ENCODE measurements around the gene BCKDK. TPM values are rescaled to one million over a fixed set of nuclear protein-coding genes. Genes with fewer than 3 reads are reported as not detected.

The BCKDK gene
- total and polyA plus RNA-seq, 2 donors (not counting 3 experiments of a cell fraction or from before 2014, with no cell fraction given) = 57.8 to 78.3 TPM

DNA sequence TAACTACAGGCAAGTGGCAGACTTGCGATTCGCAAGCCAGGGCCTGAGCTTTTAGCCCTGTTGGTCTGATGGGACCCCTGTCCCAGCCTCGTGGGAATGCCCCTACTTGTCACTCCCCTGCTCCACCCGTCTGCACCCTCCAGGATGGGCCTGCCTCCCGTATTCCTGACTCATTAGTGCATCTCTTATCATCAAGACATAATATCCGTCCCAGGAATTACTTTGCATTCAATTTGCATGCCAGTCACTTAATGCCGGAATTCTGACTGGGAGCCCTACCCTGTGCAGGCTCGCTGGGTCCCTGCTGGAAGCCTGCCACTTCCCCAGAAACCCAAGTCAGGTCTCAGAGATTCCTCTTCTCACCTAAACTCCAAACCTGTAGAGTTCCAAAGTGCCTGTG is 22.8 kb upstream of the BCKDK start:
- no peak for FAIRE-seq
- no peak for DNase-seq (ENCODE audit: low read depth, low spot score)
- H3K27ac ChIP-seq (ENCODE audit: insufficient read depth, low read depth, low read length) = no peak overlapping the region
- peaks cover 0 to 17% of the 10 kb centered on the region in 2 experiments for H3K36me3 ChIP-seq (ENCODE audit: control insufficient read depth in 2 of 2, extremely low read depth in 1 of 2, insufficient read depth in 2 of 2, low read length in 2 of 2)
- H3K4me2 ChIP-seq (ENCODE audit: insufficient read depth, low read length) = no peak overlapping the region
- H2AFZ ChIP-seq (ENCODE audit: low read depth, low read length) = no peak overlapping the region
- no peak overlapping the region for H3K9ac ChIP-seq (replicated peaks; ENCODE audit: extremely low read depth, insufficient read depth, low read length)
- POLR2A ChIA-PET = interaction anchor here (1.2 kb wide), 1 partner anchor 17 kb away, joined by 3 read pairs; no protein-coding TSS in a partner anchor
- no peaks in the 10 kb centered on the region for H3K79me2 ChIP-seq (ENCODE audit: control insufficient read depth, insufficient read depth, low read length)
- no peaks in the 10 kb centered on the region for H4K20me1 ChIP-seq (replicated peaks; ENCODE audit: control insufficient read depth, extremely low read depth, insufficient read depth, low read length)
- CTCF ChIA-PET = interaction anchor here (1.0 to 1.8 kb wide), 3 partner anchors 11 to 101 kb away, joined by 3 to 5 read pairs (median 3); partner anchors contain the start of genes HSD3B7, ZNF646 and ZNF668
- H3K4me1 ChIP-seq (ENCODE audit: control insufficient read depth, extremely low read depth, insufficient read depth, low read length) = no peaks in the 10 kb centered on the region
- no TSS peak for BruUV-seq (replicated peaks)
- intact Hi-C loops (cut with micrococcal nuclease) (no loop called here), dilution Hi-C loops (cut with MboI; ENCODE audit: extremely low pct_ligation_motif_present, low sequenced_read_pairs) (no loop called here)
- H3K9me1 ChIP-seq (replicated peaks; ENCODE audit: control insufficient read depth, extremely low read depth, insufficient read depth, low read length) = no peaks in the 10 kb centered on the region
- TF ChIP-seq GATA2 (IDR thresholded peaks at IDR 0.05; ENCODE audit: insufficient read depth, insufficient read length, low read depth, low read length) (no peak), FOS (IDR thresholded peaks at IDR 0.05; ENCODE audit: borderline replicate concordance, insufficient read depth, low read length) (no peak), POLR2A (IDR thresholded peaks at IDR 0.05; ENCODE audit: low read depth, low read length) (no peak), JUN (IDR thresholded peaks at IDR 0.05; ENCODE audit: borderline replicate concordance, insufficient read depth, insufficient read length, low read depth) (no peak), MYC (IDR thresholded peaks at IDR 0.05; ENCODE audit: low read depth, low read length) (no peak), EZH2 (IDR thresholded peaks at IDR 0.05; ENCODE audit: borderline replicate concordance, low read depth, low read length, severe bottlenecking) (no peak), POLR2AphosphoS5 (IDR thresholded peaks at IDR 0.05; ENCODE audit: insufficient read depth, low read depth, low read length) (no peak)
- TF ChIP-seq, protein P1, sequence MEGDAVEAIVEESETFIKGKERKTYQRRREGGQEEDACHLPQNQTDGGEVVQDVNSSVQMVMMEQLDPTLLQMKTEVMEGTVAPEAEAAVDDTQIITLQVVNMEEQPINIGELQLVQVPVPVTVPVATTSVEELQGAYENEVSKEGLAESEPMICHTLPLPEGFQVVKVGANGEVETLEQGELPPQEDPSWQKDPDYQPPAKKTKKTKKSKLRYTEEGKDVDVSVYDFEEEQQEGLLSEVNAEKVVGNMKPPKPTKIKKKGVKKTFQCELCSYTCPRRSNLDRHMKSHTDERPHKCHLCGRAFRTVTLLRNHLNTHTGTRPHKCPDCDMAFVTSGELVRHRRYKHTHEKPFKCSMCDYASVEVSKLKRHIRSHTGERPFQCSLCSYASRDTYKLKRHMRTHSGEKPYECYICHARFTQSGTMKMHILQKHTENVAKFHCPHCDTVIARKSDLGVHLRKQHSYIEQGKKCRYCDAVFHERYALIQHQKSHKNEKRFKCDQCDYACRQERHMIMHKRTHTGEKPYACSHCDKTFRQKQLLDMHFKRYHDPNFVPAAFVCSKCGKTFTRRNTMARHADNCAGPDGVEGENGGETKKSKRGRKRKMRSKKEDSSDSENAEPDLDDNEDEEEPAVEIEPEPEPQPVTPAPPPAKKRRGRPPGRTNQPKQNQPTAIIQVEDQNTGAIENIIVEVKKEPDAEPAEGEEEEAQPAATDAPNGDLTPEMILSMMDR (IDR thresholded peaks at IDR 0.05; ENCODE audit: extremely low read depth in 1 of 2, insufficient read depth in 1 of 2, low read depth in 1 of 2, low read length in 2 of 2) = no peak
- TF ChIP-seq, protein P2, sequence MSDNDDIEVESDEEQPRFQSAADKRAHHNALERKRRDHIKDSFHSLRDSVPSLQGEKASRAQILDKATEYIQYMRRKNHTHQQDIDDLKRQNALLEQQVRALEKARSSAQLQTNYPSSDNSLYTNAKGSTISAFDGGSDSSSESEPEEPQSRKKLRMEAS (IDR thresholded peaks at IDR 0.05; ENCODE audit: insufficient read depth, insufficient read length) = no peak
- H3K9me3 ChIP-seq (replicated peaks; ENCODE audit: control insufficient read depth, insufficient read depth, low read length) = no peaks in the 10 kb centered on the region
- no peaks in the 10 kb centered on the region for H3K27me3 ChIP-seq (ENCODE audit: control insufficient read depth in 2 of 2, insufficient read depth in 2 of 2, low read length in 2 of 2)
- no peak overlapping the region for H3K4me3 ChIP-seq (replicated peaks in 1 of 3; ENCODE audit: insufficient read depth in 1 of 3, low read depth in 1 of 3, low read length in 3 of 3)

Measured in endothelial cell of umbilical vein (primary cell).